Measurements from ENCODE around the gene ST7. TPM values are rescaled to one million over a fixed set of nuclear protein-coding genes. Genes with fewer than 3 reads are reported as not detected.

The ST7 gene
- polyA plus RNA-seq, 2 of the 4 experiments (the other 2 are of a cell fraction) = 16.2 to 26.0 TPM

DNA sequence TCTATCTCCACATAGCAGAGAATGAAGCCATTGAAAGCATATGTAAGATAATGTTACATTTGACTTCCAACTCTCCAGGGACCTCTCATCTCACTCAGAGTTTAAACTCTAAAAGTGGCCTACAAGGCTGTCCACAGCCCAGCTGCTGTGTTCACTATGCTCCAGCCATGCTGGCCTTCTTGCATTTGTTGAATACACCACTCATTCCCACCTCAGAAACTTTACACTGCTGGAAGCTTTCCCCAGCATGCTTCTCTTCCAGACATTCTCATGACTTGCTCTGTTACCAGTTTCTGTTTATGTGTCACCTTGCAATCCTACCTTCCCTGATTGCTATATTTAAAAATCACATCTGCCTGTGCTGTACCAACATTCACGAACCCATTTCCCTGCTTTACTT, 202.4 kb downstream of the ST7 start:
- FAIRE-seq (no peak), DNase-seq (ENCODE audit: low read depth in 1 of 2, low spot score in 1 of 2) (no peak), ATAC-seq (no peak)
- ChIA-PET POLR2A (no interaction called here), CTCF (interaction anchor here (1.0 kb wide), 1 partner anchor 12 kb away, joined by 3 read pairs; no protein-coding TSS in a partner anchor)
- 81% methylated on average over 1 of the region's 1 CpG for WGBS (ENCODE audit: missing lambda C conversion rate)
- H3K4me1 ChIP-seq = peaks cover 23% of the 10 kb centered on the region
- H3K27ac ChIP-seq = no peak overlapping the region
- H3K9me3 ChIP-seq = no peaks in the 10 kb centered on the region
- TF ChIP-seq JUN (IDR thresholded peaks at IDR 0.05) = no peak
- H3K4me3 ChIP-seq = no peak overlapping the region
- no peak overlapping the region for H3K4me2 ChIP-seq

DNA sequence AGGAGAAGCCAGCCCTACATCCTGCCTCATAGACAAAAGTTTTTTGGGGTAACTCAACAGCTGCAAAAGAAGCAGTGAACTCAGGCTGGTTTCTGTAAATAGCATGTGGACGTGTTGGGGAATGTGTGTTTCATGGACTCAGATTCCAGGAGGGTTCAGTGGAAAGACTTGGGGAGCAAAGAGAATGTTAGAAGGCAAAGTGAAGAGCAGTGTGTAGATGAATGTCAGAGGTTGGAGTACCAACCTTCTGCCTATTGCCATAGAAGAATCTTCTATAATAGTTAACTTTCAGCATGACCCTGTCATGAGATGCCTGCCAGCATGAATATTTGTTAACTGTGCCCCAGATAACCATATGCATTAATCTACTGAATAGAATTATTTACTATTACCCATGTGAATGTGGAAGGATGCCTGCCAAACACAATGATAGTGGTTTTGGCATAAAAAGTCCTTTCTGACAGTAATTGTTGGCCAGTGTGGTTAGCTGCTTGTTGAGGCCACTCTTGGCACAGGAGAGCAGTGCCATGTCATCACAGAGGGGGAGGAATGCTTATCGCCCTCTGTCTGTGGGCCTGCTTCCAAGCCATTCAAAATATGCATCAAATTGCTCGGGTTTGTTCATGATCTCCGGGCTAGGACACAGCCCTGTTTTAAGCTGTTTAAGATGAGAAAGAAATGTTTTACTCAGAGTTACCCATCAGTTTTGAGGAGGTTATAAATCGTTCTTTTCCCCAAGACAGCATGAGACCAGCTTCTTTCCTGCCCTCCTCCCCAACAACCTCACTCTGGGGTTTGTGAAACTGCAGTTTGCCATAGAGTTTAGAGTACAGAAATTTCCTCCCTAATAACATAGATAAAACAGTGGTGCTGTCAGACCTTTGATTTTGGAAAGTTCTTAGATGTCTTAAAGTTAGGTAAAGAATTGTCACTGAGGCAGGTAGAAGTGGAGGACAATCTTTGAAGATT, 204.2 kb downstream of the ST7 start:
- ChIA-PET CTCF (interaction anchor here (0.7 to 1.2 kb wide), 5 partner anchors 10 to 23 kb away, joined by 3 to 5 read pairs (median 3); no protein-coding TSS in a partner anchor), POLR2A (no interaction called here)
- peaks cover 36% of the 10 kb centered on the region for H3K4me1 ChIP-seq
- WGBS (ENCODE audit: missing lambda C conversion rate) = 26% methylated on average over 5 of the region's 5 CpGs
- FAIRE-seq (no peak), DNase-seq (ENCODE audit: low read depth in 1 of 2, low spot score in 1 of 2) (peak; percentile 17 to 37), ATAC-seq (peak; percentile 76 to 90)
- peak overlapping the region; percentile 48 for H3K4me2 ChIP-seq
- TF ChIP-seq, protein P1, sequence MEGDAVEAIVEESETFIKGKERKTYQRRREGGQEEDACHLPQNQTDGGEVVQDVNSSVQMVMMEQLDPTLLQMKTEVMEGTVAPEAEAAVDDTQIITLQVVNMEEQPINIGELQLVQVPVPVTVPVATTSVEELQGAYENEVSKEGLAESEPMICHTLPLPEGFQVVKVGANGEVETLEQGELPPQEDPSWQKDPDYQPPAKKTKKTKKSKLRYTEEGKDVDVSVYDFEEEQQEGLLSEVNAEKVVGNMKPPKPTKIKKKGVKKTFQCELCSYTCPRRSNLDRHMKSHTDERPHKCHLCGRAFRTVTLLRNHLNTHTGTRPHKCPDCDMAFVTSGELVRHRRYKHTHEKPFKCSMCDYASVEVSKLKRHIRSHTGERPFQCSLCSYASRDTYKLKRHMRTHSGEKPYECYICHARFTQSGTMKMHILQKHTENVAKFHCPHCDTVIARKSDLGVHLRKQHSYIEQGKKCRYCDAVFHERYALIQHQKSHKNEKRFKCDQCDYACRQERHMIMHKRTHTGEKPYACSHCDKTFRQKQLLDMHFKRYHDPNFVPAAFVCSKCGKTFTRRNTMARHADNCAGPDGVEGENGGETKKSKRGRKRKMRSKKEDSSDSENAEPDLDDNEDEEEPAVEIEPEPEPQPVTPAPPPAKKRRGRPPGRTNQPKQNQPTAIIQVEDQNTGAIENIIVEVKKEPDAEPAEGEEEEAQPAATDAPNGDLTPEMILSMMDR (IDR thresholded peaks at IDR 0.05) = peak; percentile 26; the same call in 2 of the 3 replicates
- no peak for TF ChIP-seq ZNF302 (CRISPR knock-in tag; IDR thresholded peaks at IDR 0.05)
- 0 out of 5 replicates have a peak, but pooled peaks of 1 of the 2 experiments have one; percentile 1 for TF ChIP-seq RAD21 (conservative IDR thresholded peaks at IDR 0.05 in 1 of 2, IDR thresholded peaks at IDR 0.05 in 1 of 2)
- TF ChIP-seq, protein P2, sequence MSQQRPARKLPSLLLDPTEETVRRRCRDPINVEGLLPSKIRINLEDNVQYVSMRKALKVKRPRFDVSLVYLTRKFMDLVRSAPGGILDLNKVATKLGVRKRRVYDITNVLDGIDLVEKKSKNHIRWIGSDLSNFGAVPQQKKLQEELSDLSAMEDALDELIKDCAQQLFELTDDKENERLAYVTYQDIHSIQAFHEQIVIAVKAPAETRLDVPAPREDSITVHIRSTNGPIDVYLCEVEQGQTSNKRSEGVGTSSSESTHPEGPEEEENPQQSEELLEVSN (IDR thresholded peaks at IDR 0.05; ENCODE audit: borderline replicate concordance, low read depth) = no peak
- peak overlapping the region in 1 of 2 experiments; percentile 58; a peak in 2 of 6 replicates for H3K27ac ChIP-seq
- no peaks in the 10 kb centered on the region for H3K9me3 ChIP-seq
- no peak overlapping the region for H3K4me3 ChIP-seq

DNA sequence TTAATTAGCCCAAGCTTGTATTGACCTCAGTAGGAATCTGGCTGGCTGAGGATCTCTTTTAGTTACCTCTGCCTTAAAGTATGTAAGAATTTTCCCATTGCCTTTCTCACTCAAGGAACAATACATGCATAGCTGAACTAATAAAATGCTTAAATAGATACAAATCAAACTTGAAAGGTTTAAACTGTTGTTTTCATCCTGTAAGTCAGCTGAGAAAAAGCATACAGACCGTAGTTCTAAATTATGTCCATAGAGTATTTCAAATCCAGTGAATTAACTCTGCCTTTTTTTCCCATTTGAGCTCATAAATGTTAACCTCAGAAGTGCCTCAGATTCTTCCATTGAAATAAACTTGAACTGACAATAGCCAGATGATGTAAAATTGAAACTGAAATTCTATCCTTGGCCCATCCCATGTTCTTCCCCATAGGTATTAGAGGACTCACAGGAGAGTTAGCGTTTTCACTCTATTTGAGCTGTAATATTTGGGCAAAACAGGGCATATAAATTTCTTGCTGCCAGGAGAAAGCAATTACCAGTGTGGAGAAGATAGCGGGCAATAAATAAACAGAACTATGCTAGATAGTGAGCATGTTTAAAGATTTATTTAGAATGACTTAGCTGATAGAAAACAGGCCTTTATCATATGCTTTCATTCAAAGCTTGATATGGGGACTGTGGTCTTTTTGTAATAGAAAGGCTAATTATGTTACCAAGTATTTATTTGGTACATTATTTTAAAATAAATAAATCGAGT, 205.8 kb downstream of the ST7 start:
- FAIRE-seq = no peak
- Histone ChIP-seq H3K4me1 (peaks cover 51% of the 10 kb centered on the region), H3K4me3 (no peak overlapping the region), H3K4me2 (no peak overlapping the region), H3K9me3 (no peaks in the 10 kb centered on the region), H3K27ac (no peak overlapping the region)
- WGBS (ENCODE audit: missing lambda C conversion rate) = 78% methylated on average over 4 of the region's 4 CpGs
- TF ChIP-seq, protein P3, sequence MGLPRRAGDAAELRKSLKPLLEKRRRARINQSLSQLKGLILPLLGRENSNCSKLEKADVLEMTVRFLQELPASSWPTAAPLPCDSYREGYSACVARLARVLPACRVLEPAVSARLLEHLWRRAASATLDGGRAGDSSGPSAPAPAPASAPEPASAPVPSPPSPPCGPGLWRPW (IDR thresholded peaks at IDR 0.05) = no peak
- TF ChIP-seq BCL3 (IDR thresholded peaks at IDR 0.05) = no peak
- no peak for TF ChIP-seq RAD21 (conservative IDR thresholded peaks at IDR 0.05 in 1 of 2, IDR thresholded peaks at IDR 0.05 in 1 of 2)
- no peak for TF ChIP-seq REST (IDR thresholded peaks at IDR 0.05)
- TF ChIP-seq, protein P1 (IDR thresholded peaks at IDR 0.05) = no peak
- no peak for TF ChIP-seq HEYL (CRISPR knock-in tag; IDR thresholded peaks at IDR 0.05)
- no peak for TF ChIP-seq ESRRA (IDR thresholded peaks at IDR 0.05; ENCODE audit: borderline replicate concordance, low read length)
- TF ChIP-seq TFCP2L1 (CRISPR knock-in tag; IDR thresholded peaks at IDR 0.05) = no peak
- no peak for TF ChIP-seq PBX3 (IDR thresholded peaks at IDR 0.05)
- POLR2A ChIA-PET = no interaction called here
- no peak for ATAC-seq
- DNase-seq (ENCODE audit: low read depth in 1 of 2, low spot score in 1 of 2) = no peak
- CTCF ChIA-PET = interaction anchor here (1.0 kb wide), 1 partner anchor 52 kb away, joined by 3 read pairs; no protein-coding TSS in a partner anchor
